Gastroesophageal sphincter (tissue), 3 donors: ENCODE data around the gene CTSZ.

Source experiments
- EP300 ChIP-seq: sonication (generic); formaldehyde crosslinking; IDR thresholded peaks from one replicate; pipeline ENCODE4 v1.6.1; 2017; ENCODE audit warnings: antibody characterized with exemption, mild to moderate bottlenecking
- POLR2A ChIP-seq, 2 donors: fragments of 450-650 bp; IDR thresholded peaks; one replicate each; pipeline ENCODE4 v1.6.1; 2017; ENCODE audit warnings: antibody characterized with exemption in 2 of 2, mild to moderate bottlenecking in 2 of 2, moderate library complexity in 1 of 2
- POLR2AphosphoS5 ChIP-seq: sonication (generic); formaldehyde crosslinking; IDR thresholded peaks from one replicate; pipeline ENCODE4 v1.6.1; 2017; ENCODE audit warnings: antibody characterized with exemption
- TF ChIP-seq, protein P1 (sequence below), 4 experiments: fragments of 200-600 bp in 2 of 4; fragments of 450-650 bp in 2 of 4; sonication (generic) in 1 of 4; IDR thresholded peaks; one replicate each; pipeline ENCODE4 v1.5.1; 2017 to 2019; ENCODE audit warnings: antibody characterized with exemption in 4 of 4, mild to moderate bottlenecking in 2 of 4, moderate library complexity in 2 of 4

- TF ChIP-seq EP300, result no peak
- TF ChIP-seq, protein P1, sequence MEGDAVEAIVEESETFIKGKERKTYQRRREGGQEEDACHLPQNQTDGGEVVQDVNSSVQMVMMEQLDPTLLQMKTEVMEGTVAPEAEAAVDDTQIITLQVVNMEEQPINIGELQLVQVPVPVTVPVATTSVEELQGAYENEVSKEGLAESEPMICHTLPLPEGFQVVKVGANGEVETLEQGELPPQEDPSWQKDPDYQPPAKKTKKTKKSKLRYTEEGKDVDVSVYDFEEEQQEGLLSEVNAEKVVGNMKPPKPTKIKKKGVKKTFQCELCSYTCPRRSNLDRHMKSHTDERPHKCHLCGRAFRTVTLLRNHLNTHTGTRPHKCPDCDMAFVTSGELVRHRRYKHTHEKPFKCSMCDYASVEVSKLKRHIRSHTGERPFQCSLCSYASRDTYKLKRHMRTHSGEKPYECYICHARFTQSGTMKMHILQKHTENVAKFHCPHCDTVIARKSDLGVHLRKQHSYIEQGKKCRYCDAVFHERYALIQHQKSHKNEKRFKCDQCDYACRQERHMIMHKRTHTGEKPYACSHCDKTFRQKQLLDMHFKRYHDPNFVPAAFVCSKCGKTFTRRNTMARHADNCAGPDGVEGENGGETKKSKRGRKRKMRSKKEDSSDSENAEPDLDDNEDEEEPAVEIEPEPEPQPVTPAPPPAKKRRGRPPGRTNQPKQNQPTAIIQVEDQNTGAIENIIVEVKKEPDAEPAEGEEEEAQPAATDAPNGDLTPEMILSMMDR (IDR thresholded peaks at IDR 0.05), result no peak
- TF ChIP-seq POLR2A (IDR thresholded peaks at IDR 0.05), result no peak
- no peak for TF ChIP-seq POLR2AphosphoS5
Observed at GRCh38 chr20:59000326-59000725, 6.7 kb downstream of the CTSZ start.
